DOHH2 (cell line): ENCODE data around the gene STT3B.

Source experiments
- H3F3A ChIP-seq: fragments of 200-600 bp; sonication (generic), shearing (Covaris generic); 2 replicates; pipeline ENCODE4 v1.6.0; 2016; ENCODE audit warnings: antibody characterized with exemption, mild to moderate bottlenecking; ENCODE audit not compliant: control insufficient read depth, insufficient read depth
- H3K27ac ChIP-seq: fragments of 200-600 bp; sonication (generic); 2 replicates; pipeline ENCODE4 v1.5.1; 2014; ENCODE audit warnings: low read depth, mild to moderate bottlenecking, low read length, moderate library complexity
- H3K27me3 ChIP-seq: fragments of 200-600 bp; sonication (generic); 2 replicates; pipeline ENCODE4 v1.6.1; 2014; ENCODE audit warnings: mild to moderate bottlenecking, low read length, mixed read lengths; ENCODE audit not compliant: control insufficient read depth
- H3K36me3 ChIP-seq: fragments of 200-600 bp; sonication (generic); 2 replicates; pipeline ENCODE4 v1.6.1; 2014; ENCODE audit warnings: mild to moderate bottlenecking, low read length, moderate library complexity, mixed read lengths; ENCODE audit not compliant: control insufficient read depth
- H3K4me1 ChIP-seq: fragments of 200-600 bp; sonication (generic); 2 replicates; pipeline ENCODE4 v1.6.1; 2014; ENCODE audit warnings: mild to moderate bottlenecking, low read length, mixed read lengths; ENCODE audit not compliant: control insufficient read depth
- H3K4me2 ChIP-seq: fragments of 200-600 bp; sonication (generic); 2 replicates; pipeline ENCODE4 v1.6.0; 2014; ENCODE audit warnings: mild to moderate bottlenecking, low read length, moderate library complexity
- H3K4me3 ChIP-seq: fragments of 200-600 bp; sonication (generic); 2 replicates; pipeline ENCODE4 v1.5.1; 2014; ENCODE audit warnings: mild to moderate bottlenecking, low read length, mixed read lengths
- H3K79me2 ChIP-seq: fragments of 200-600 bp; sonication (generic); 2 replicates; pipeline ENCODE4 v1.6.1; 2014; ENCODE audit warnings: mild to moderate bottlenecking, low read length, mixed read lengths; ENCODE audit not compliant: control insufficient read depth
- H3K9me2 ChIP-seq: fragments of 200-600 bp; sonication (generic); replicated peaks from 2 replicates; pipeline ENCODE4 v1.6.1; 2014; ENCODE audit warnings: mild to moderate bottlenecking, low read length, mixed read lengths; ENCODE audit not compliant: control insufficient read depth
- H3K9me3 ChIP-seq: fragments of 200-600 bp; sonication (generic); 2 replicates; pipeline ENCODE4 v1.6.1; 2014; ENCODE audit warnings: antibody characterized with exemption, low read length, mixed read lengths; ENCODE audit not compliant: control insufficient read depth, insufficient read depth
- H4K20me1 ChIP-seq: fragments of 200-600 bp; sonication (generic); 2 replicates; pipeline ENCODE4 v1.6.0; 2014; ENCODE audit warnings: low read depth, mild to moderate bottlenecking, antibody characterized with exemption, low read length, moderate library complexity; ENCODE audit not compliant: control insufficient read depth, insufficient read depth
- CTCF ChIP-seq: fragments of 200-600 bp; sonication (generic); IDR thresholded peaks from one replicate; pipeline ENCODE4 v1.5.1; 2014; ENCODE audit warnings: antibody characterized with exemption, mild to moderate bottlenecking, low read depth, low read length; ENCODE audit not compliant: poor library complexity, severe bottlenecking
- EZH2phosphoT487 ChIP-seq: fragments of 200-600 bp; sonication (generic); IDR thresholded peaks from 2 replicates; pipeline ENCODE4 v1.6.1; 2017; ENCODE audit warnings: borderline replicate concordance, mild to moderate bottlenecking, antibody characterized with exemption, low read length, moderate library complexity, mixed read lengths

Gene STT3B

GRCh38 chr3:31551646-31552045 lies 18.9 kb downstream of the STT3B start:
- Histone ChIP-seq H3K4me1 (0 out of 2 replicates have a peak, but pooled peaks cover 2% of the 10 kb centered on the region), H3K27me3 (no peaks in the 10 kb centered on the region), H3K4me2 (no peak overlapping the region), H3K27ac (no peak overlapping the region), H3F3A (0 out of 2 replicates have a peak, but pooled peaks cover 3% of the 10 kb centered on the region), H3K9me2 (no peaks in the 10 kb centered on the region), H4K20me1 (peaks cover 33% of the 10 kb centered on the region; the same call in 1 of the 2 replicates), H3K4me3 (no peak overlapping the region), H3K36me3 (peaks cover 20% of the 10 kb centered on the region), H3K9me3 (peaks cover 3% of the 10 kb centered on the region; the same call in 1 of the 2 replicates), H3K79me2 (peaks cover 100% of the 10 kb centered on the region)
- TF ChIP-seq EZH2phosphoT487, result no peak

- no peaks in the 10 kb centered on the region for H3K27me3 ChIP-seq
- H3F3A ChIP-seq, result 0 out of 2 replicates have a peak, but pooled peaks cover 3% of the 10 kb centered on the region
- peaks cover 33% of the 10 kb centered on the region; the same call in 1 of the 2 replicates for H4K20me1 ChIP-seq
- 0 out of 2 replicates have a peak, but pooled peaks cover 2% of the 10 kb centered on the region for H3K4me1 ChIP-seq
- no peaks in the 10 kb centered on the region for H3K9me2 ChIP-seq
- no peak overlapping the region for H3K4me3 ChIP-seq
- H3K36me3 ChIP-seq, result peaks cover 20% of the 10 kb centered on the region
- H3K27ac ChIP-seq, result no peak overlapping the region
- no peak overlapping the region for H3K4me2 ChIP-seq
- peaks cover 100% of the 10 kb centered on the region for H3K79me2 ChIP-seq
- H3K9me3 ChIP-seq, result peaks cover 3% of the 10 kb centered on the region; the same call in 1 of the 2 replicates
- TF ChIP-seq EZH2phosphoT487, result no peak
- no peak for TF ChIP-seq CTCF
These were observed 19.4 kb downstream of the STT3B start for GRCh38 chr3:31552103-31552502.

GRCh38 chr3:31553258-31553657 lies 20.5 kb downstream of the STT3B start:
- Histone ChIP-seq H3K4me3 (no peak overlapping the region), H3K79me2 (peaks cover 100% of the 10 kb centered on the region), H3K9me3 (peaks cover 3% of the 10 kb centered on the region; the same call in 1 of the 2 replicates), H3K27ac (no peak overlapping the region), H4K20me1 (peaks cover 24% of the 10 kb centered on the region; the same call in 1 of the 2 replicates), H3F3A (0 out of 2 replicates have a peak, but pooled peaks cover 3% of the 10 kb centered on the region), H3K36me3 (peaks cover 20% of the 10 kb centered on the region), H3K9me2 (no peaks in the 10 kb centered on the region), H3K27me3 (no peaks in the 10 kb centered on the region), H3K4me1 (0 out of 2 replicates have a peak, but pooled peaks cover 2% of the 10 kb centered on the region), H3K4me2 (no peak overlapping the region)
- TF ChIP-seq EZH2phosphoT487 (no peak), CTCF (no peak)

GRCh38 chr3:31555204-31555603 lies 22.5 kb downstream of the STT3B start:
- H3K9me3 ChIP-seq, result peaks cover 3% of the 10 kb centered on the region; the same call in 1 of the 2 replicates
- no peak overlapping the region for H3K4me3 ChIP-seq
- no peak overlapping the region for H3K27ac ChIP-seq
- peaks cover 100% of the 10 kb centered on the region for H3K79me2 ChIP-seq
- 0 out of 2 replicates have a peak, but pooled peaks cover 2% of the 10 kb centered on the region for H3K4me1 ChIP-seq
- no peaks in the 10 kb centered on the region for H3F3A ChIP-seq
- peaks cover 20% of the 10 kb centered on the region for H3K36me3 ChIP-seq
- no peak for TF ChIP-seq EZH2phosphoT487
- TF ChIP-seq CTCF, result no peak
- no peak overlapping the region for H3K4me2 ChIP-seq
- H3K27me3 ChIP-seq, result no peaks in the 10 kb centered on the region
- peaks cover 21% of the 10 kb centered on the region; the same call in 1 of the 2 replicates for H4K20me1 ChIP-seq
- H3K9me2 ChIP-seq, result no peaks in the 10 kb centered on the region
